GM21526 (cell line): ENCODE measurements around the gene CENPP.
"Not testable (repeated sequence)": the region's sequence is repeated elsewhere in the genome, so short reads cannot be mapped to it uniquely, and the experiment has no call there.

Experiments
- ATAC-seq: cut with Tn5 transposase; IDR thresholded peaks from one replicate; pipeline ENCODE4 v1.9.1; 2021; ENCODE audit warnings: moderate library complexity; ENCODE audit not compliant: unreplicated experiment, low FRiP score

The CENPP gene

GRCh38 chr9:92610470-92611420 lies 285.0 kb downstream of the CENPP start:
- ATAC-seq: no peak

- no peak for ATAC-seq
These were observed 286.0 kb downstream of the CENPP start for GRCh38 chr9:92611621-92612285.

DNA sequence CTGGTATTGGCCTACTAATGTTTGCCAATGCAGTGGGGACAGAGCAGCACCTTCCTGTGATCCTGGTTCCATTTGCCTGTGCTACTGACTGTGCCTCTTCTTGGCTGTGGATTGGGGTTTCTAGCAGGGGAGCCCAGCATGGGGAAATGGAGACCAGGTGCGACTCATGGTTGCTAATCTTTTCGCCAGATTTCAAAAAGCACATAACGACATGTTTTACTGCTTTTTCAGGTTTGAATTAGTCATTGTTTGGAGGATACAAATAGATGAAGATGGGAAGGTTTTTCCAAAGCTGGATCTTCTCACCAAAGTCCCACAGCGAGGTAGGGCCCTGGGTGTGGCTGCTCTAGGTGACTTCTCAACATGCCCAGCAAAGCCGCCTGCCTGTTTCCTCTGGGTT lies 286.5 kb downstream of the CENPP start:
- no peak for ATAC-seq

DNA sequence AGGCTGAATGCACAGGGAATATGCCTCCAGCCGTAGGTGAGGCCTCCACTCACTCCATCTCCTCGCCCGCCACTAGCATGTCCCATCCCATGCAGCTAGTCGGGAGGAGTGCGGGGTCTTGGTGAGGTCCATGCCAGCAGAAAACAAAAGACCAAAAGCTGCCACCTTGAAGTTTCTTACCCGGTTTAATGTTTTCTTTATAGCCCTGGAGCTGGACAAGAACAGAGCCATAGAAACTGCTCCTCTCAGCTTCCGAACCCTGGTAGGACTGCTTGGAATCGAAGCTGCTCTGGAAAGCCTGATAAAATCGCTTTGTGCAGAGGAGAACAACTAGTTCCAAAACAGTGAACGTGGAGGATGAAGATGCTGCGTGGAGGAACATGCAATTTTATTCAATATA lies 287.1 kb downstream of the CENPP start:
- no peak for ATAC-seq

DNA sequence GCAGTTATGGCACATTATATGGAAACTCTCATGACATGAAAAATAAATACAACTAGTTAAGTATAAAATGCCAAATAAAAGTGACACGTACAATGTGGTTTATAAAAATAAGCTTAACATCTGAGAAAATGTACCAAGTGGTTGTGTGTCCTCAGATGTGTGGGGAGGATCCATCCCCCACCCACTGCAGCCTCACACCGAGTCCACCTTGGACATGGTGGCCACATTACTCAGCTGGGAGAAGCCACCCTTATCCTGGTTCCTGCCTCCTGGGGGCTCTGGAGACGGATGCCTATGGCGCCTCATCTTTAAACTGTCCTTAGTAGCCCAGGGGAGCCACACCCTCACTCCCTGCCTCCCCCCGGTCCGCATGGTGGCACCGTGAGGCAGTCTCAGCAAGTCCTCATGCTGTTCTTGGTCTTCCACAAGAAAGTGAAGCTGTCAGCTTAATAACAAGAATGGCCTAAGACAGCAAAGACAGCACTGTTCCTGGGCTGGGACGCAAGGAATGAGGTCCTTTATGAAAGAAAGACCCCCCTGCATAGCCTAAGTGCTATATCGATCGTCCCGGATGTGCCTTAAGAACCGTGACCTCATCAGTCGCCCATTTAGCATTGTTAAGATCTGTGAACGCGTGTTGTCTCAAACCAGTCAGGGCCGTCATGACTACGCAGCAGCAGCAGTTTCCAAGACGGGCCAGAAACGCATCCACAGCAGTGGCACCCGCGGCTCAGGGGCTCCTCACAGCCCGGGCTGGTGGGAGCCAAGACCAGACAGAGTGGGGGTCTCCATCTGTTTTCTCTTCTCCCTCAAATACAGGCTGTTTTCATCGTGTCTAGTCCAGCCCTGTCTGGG lies 287.7 kb downstream of the CENPP start:
- no peak for ATAC-seq

DNA sequence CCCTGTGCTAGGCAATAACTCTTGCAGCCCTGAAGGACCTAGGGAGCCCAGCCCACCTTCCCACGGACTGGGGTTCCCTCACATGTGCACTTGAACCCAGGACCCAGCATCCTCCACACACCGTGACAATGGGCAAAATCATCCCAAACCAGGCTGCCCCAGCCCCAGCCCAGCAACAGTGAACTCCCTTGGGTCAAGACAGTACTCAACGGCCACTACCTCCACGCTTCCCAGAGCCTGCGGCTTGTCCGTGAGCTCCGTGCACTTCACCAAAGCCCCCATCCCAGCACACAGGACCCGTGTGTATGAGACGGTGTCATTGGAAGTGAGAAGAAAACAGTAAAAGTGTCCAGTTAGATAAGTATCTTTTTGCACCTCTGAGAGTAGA lies 288.4 kb downstream of the CENPP start:
- no peak for ATAC-seq

DNA sequence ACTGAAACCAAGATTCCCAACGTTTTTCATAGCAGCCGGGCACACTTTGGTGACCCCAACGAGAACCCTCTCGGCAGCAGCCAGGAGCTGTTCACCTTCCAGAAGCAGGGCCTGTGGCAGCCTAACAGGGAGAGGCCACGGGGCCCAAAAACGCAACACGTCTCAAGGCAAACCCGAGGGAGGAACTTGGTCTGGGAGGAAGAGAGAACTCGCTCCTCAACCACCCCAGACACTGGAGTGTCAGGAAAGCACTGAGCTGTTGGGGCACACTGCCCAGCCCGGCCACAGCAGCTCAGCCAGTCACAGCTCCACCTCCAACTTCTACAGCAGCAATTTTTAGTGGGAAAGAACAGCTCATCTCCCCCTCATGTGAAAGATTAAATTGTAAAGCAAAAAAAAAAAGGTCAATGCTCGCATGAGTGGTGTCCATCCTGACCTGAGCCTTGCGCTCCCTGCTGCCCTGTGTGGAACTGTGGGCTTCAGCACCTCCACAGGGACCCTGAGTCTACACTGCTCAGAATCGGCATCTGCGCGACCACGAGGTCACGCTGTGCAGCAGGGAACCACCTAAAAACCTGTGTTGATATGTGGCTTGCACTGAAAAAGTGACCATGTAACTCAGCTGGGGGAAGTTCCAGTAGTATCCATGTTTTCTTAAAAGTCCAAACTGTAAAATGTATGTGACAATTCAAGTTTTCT lies 289.2 kb downstream of the CENPP start:
- no peak for ATAC-seq

GRCh38 chr9:92615790-92616189 lies 290.0 kb downstream of the CENPP start:
- ATAC-seq: no peak

DNA sequence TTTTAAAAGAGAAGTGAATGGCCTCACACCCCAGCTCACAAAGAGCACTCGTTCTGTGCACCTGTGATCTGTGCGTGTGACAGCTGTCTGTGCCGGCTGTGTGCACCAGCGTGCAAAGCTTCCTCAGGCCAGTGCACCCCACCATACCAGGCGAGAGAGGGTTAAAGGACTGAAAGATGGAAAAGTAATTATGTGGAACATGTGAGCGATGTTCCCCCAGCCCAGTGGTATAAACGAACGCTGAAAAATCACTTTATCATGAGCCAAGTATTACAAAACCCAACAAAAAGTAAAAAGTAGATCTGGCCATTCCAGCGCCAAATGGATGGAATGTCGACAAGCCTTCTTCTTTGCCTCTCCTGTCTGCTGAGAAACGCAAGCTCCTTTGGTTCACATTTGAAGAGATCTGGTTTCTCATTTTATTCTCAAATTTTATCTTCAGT lies 290.5 kb downstream of the CENPP start:
- ATAC-seq: no peak

DNA sequence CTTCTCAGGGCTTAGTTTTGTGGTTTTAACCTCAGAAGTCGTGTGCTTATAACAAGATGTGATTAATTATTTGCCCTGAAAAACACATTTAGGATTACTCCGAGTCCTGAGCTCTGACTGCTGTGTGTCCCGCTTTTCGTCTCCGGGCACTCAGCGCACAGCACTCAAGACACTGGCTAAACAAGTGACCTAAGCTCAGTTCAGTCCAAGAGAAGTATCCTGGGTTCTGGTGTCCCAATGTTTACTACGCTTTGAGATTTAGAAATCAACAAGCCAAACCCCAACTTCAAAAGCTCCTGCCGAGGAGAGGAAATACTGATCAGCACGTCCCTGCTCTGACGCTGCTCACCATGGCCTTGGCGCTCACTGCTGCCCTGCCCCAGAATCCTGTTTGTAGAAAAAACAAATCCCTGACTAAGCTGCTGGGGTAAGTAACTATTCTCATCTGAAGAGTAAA lies 290.9 kb downstream of the CENPP start:
- no peak for ATAC-seq

DNA sequence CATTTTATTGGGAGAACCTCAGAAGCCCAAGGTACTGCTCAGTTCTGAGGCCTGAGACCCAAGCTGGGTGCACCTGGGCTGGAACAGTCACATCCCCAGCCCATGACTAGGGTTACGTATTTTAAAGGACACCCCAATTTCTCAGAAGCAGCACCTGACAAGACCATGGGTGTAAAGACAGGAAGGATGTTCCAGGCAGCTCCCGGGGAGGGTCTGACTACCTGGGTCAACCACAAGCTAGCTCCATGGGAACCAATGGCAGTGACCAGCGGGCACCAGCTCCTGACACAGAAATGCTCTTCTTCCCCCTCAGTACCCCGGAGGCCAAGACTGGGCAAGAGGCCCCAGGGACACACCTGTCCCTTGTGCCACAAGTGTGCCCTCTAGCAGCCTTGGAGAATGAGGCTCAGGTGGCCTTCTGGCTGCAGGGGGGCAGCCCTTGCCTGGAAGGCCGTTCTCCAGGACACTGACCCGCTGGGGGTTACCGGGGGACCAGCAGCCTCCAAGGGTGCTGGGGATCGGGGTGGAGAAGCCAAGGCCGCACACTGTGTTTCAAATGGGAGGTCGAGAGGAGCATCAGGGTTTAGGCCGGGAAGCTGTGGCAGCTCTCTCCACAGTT lies 291.6 kb downstream of the CENPP start:
- no peak for ATAC-seq

DNA sequence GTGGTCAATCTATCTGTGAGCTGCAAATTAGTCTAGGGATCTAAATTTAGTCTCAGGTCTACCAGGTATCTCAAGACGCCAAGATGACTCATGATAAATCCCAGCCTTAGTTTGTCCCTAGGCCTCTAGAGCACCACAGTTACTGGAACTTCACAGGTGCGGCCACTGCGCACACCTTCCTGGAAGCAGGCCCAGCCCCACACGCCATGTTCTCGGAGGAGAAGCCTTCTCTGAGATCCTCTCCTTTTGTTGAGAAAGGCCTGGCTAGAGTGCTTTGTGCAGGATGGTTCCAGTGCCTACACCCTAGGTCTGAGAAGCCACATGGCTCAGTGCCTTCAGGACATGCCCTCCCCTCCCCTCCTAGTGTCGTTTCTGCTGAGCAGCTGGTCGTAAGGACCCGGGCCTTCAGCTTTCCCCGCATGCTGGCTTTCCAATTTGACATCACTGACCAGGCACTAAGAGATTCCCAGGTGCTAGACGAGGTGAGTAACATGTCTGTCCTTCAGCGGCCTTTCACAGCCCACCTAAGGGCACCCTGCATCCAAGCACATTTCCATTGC lies 292.3 kb downstream of the CENPP start:
- no peak for ATAC-seq

DNA sequence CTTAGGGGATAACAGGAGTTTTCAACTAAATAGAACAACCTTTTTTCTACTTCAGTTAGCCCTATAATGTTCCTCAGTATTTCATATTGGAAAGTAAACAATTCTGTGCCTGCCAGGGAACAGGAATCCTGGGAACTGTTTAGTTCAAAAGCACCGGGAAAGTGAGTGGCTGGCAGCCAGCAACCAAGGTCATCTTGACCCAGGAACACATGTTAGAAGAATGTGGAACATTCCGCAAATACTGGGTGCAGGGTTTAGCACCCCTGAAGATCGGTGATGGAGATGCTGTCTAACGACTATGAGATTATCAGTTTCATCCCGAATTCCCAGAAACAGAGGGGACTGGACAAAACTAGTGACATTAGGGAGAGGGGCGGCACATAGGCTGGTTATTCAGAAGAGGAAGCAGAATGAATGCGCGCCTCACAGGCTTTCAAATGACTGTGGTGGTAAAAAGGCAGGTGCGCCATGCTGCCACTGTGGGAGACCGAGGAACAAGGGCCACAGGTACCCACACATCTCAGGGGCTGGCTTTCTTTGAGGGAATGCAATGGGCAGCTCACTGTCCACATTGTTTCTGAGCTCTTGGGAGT lies 293.0 kb downstream of the CENPP start:
- ATAC-seq: no peak

DNA sequence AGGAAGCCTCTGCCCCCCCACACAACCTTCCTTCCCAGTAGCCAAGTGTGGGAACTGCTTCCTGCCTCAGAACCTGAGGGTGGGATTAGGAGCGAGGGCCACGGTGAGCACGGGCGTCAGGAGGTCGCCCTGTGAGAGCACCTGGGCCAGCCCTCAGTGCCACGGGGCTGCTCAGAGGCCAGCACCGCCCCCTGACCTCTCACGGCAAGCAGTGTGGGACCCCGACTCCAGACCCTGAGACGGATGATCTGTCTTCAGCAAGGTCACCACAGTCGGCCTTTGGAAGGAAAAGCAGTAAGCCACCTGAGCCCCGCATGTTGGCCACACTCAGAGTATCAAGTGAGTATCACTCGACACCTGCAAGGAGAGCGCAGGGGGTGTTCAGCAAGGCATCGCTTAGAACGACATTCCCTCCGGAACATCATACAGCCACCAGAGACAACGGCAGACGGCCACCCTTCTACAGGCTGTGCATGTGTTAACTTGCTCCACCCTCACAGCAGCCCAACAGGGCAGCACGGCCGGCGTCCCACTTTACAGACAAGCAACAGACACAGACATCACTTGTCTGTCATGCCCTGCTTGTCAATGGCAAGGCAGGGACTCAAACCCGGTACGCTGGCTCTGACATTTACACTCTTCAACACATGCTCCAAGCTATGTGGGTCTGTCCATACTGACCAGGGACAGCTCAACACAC lies 294.0 kb downstream of the CENPP start:
- no peak for ATAC-seq

DNA sequence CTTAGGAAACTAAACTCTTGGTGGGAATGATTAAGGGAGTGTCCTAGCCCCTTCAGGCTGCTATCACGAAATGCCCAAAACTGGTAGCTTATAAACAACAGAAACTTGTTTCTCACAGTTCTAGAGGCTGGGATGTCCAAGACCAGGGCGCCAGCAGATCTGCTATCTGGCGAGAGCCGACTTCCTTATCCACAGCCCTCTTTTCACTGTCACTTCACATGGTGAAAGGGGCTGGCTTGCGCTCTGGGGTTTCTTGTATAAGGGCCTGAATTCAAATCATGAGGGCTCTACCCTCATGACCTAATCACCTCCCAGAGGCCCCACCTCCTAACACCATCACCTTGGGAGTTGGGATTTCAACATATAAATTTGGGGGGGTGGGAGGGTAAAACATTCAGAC lies 295.1 kb downstream of the CENPP start:
- ATAC-seq: no peak

DNA sequence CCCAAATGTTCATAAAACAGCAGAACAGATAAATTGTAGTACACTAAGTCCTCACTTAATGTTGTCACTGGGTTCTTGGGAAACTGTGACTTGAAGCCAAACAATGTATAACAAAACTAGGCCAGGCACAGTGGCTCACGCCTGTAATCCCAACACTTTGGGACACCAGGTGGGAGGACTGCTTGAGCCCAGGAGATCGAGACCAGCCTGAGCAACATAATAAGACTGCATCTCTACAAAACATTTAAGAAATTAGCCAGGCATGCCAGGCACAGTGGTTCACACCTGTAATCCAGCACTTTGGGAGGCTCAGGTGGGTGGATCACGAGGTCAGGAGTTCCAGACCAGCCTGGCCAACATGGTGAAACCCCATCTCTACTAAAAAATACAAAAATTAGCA lies 298.2 kb downstream of the CENPP start:
- not testable (repeated sequence) for ATAC-seq

- ATAC-seq: no peak
These were observed 300.7 kb downstream of the CENPP start for GRCh38 chr9:92626484-92626883.

- ATAC-seq: no peak
These were observed 301.9 kb downstream of the CENPP start for GRCh38 chr9:92627651-92628050.
